Transverse colon (tissue), 4 donors: Measurements from ENCODE around the gene AHNAK.

Experiments used
- CTCF ChIP-seq, 5 experiments: fragments of 200-600 bp in 3 of 5; fragments of 450-650 bp in 2 of 5; sonication (generic) in 3 of 5; IDR thresholded peaks; 1 replicate in 2 of 5; 2 replicates in 3 of 5; pipeline ENCODE4 v1.5.1; 2016 to 2017; ENCODE audit warnings: antibody characterized with exemption in 5 of 5, inconsistent platforms in 3 of 5, mild to moderate bottlenecking in 2 of 5, moderate library complexity in 1 of 5
- POLR2A ChIP-seq: fragments of 450-650 bp; IDR thresholded peaks from one replicate; pipeline ENCODE4 v1.6.1; 2016; ENCODE audit warnings: antibody characterized with exemption, mild to moderate bottlenecking, moderate library complexity
- POLR2AphosphoS5 ChIP-seq, 3 donors: sonication (generic); formaldehyde crosslinking; IDR thresholded peaks; one replicate each; pipeline ENCODE4 v1.6.1; 2016; ENCODE audit warnings: antibody characterized with exemption in 3 of 3

DNA sequence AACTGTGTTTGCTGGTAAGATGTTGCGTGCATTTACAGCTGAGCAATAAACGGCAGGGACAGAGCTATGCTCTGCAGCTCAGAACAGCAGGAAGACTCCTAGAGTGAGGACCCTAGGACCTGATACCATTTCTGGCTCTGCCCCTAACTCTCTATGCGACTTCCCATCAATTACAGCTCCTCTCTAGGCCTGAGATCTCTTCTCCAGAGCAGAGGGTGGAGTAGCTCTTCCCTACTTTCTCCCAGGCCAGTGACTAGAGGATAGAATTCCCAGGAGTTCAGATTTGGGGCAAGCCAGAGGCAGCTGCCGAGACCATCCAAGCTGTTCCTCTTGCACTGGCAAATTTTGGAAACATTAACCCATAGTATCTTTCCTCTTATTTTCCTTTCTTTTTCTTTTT, 140.6 kb downstream of the AHNAK start:
- no peak for TF ChIP-seq POLR2A
- TF ChIP-seq CTCF (IDR thresholded peaks at IDR 0.05), result no peak
- no peak for TF ChIP-seq POLR2AphosphoS5 (IDR thresholded peaks at IDR 0.05)
